Measurements from ENCODE around the gene RHEB. TPM values are rescaled to one million over a fixed set of nuclear protein-coding genes. Genes with fewer than 3 reads are reported as not detected.

RHEB gene
- total RNA-seq, 1 experiment from 2014 or later: 156 TPM

DNA sequence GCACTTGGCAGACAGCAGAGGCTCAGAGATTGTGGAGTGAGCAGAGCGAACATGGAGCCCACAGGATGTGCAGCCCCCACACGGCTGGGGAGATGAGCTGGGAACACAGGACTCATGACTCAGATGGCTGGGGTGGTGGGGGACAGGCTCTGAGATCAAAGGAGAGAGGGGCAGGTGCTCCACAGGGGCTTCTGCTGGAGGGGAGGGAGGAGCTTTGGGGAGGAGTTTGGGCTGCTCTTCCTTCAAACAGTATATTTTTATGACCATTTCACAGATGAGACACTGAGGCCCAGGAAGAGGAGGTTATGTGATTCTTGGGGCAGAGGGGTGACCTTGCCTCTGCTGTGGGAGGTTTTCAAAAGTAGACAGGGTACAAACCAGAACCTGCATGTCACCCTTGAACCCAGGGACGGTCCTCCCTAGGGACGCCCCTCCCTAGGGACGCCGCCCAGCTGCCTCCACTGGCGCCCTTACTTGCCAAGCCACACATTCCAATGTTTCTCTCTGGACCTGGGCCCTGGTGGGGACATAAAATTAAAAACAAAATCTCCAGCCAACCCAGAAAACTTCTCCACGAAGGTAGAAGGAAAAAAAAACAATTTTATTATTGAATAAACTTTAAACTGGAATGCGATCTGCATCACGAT, 78.8 kb downstream of the RHEB start:
- intact Hi-C loops (cut with micrococcal nuclease; ENCODE audit: unreplicated experiment): no loop called here
- no peak for DNase-seq
- H3K36me3 ChIP-seq (ENCODE audit: control insufficient read depth, insufficient read depth, low read length): no peaks in the 10 kb centered on the region
- H3K4me1 ChIP-seq: no peaks in the 10 kb centered on the region
- H3K4me3 Mint-ChIP-seq (ENCODE audit: unreplicated experiment): no peak overlapping the region
- H3K27me3 Mint-ChIP-seq (ENCODE audit: insufficient read depth, unreplicated experiment): no peaks in the 10 kb centered on the region
- no peaks in the 10 kb centered on the region for H3K9me3 ChIP-seq
- no peak overlapping the region for H3K4me3 ChIP-seq (ENCODE audit: low read depth, low read length)
- ChIA-PET CTCF (interaction anchor here (0.5 kb wide), 1 partner anchor 275 kb away, joined by 3 read pairs; no protein-coding TSS in a partner anchor), POLR2A (no interaction called here)
- no peaks in the 10 kb centered on the region for H3K36me3 Mint-ChIP-seq (ENCODE audit: insufficient read depth, unreplicated experiment)
- H3K27ac Mint-ChIP-seq (ENCODE audit: unreplicated experiment): no peak overlapping the region
- H3K9me3 Mint-ChIP-seq (ENCODE audit: unreplicated experiment): no peaks in the 10 kb centered on the region
- no peaks in the 10 kb centered on the region for H3K27me3 ChIP-seq (replicated peaks; ENCODE audit: control insufficient read depth, insufficient read depth, low read length)
- no TSS peak for BruUV-seq (replicated peaks)
- peaks cover 5% of the 10 kb centered on the region for H3K4me1 Mint-ChIP-seq (ENCODE audit: low read depth, unreplicated experiment)
- TF ChIP-seq, protein P1, sequence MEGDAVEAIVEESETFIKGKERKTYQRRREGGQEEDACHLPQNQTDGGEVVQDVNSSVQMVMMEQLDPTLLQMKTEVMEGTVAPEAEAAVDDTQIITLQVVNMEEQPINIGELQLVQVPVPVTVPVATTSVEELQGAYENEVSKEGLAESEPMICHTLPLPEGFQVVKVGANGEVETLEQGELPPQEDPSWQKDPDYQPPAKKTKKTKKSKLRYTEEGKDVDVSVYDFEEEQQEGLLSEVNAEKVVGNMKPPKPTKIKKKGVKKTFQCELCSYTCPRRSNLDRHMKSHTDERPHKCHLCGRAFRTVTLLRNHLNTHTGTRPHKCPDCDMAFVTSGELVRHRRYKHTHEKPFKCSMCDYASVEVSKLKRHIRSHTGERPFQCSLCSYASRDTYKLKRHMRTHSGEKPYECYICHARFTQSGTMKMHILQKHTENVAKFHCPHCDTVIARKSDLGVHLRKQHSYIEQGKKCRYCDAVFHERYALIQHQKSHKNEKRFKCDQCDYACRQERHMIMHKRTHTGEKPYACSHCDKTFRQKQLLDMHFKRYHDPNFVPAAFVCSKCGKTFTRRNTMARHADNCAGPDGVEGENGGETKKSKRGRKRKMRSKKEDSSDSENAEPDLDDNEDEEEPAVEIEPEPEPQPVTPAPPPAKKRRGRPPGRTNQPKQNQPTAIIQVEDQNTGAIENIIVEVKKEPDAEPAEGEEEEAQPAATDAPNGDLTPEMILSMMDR (IDR thresholded peaks at IDR 0.05; ENCODE audit: insufficient read depth in 1 of 2, low read depth in 1 of 2, low read length in 1 of 2, severe bottlenecking in 1 of 2, unreplicated experiment in 1 of 2): no peak

- H3K4me3 ChIP-seq (ENCODE audit: low read depth, low read length): peak within 1 kb of the TSS; percentile 33
Measured at GRCh38 chr7:151439855-151440798, 79.6 kb downstream of the RHEB start, which contains the start of gene CRYGN. CRYGN (minus strand) TSS chr7:151440141; CDS start chr7:151439917, 224 bp downstream.

More at GRCh38 chr7:151439855-151440798, 79.6 kb downstream of the RHEB start, which contains the start of gene CRYGN:
- Mint-ChIP-seq H3K4me3 (ENCODE audit: unreplicated experiment) (peak within 1 kb of the TSS; percentile 60), H3K27me3 (ENCODE audit: insufficient read depth, unreplicated experiment) (no peaks in the 10 kb centered on the region), H3K27ac (ENCODE audit: unreplicated experiment) (no peak within 1 kb of the TSS), H3K4me1 (ENCODE audit: low read depth, unreplicated experiment) (no peaks in the 10 kb centered on the region), H3K36me3 (ENCODE audit: insufficient read depth, unreplicated experiment) (no peaks in the 10 kb centered on the region), H3K9me3 (ENCODE audit: unreplicated experiment) (no peaks in the 10 kb centered on the region)
- Histone ChIP-seq H3K27me3 (replicated peaks; ENCODE audit: control insufficient read depth, insufficient read depth, low read length) (no peaks in the 10 kb centered on the region), H3K4me1 (no peaks in the 10 kb centered on the region), H3K9me3 (no peaks in the 10 kb centered on the region), H3K36me3 (ENCODE audit: control insufficient read depth, insufficient read depth, low read length) (no peaks in the 10 kb centered on the region)
- intact Hi-C loops (cut with micrococcal nuclease; ENCODE audit: unreplicated experiment): no loop called here
- BruUV-seq (replicated peaks): no TSS peak
- TF ChIP-seq, protein P1 (IDR thresholded peaks at IDR 0.05; ENCODE audit: insufficient read depth in 1 of 2, low read depth in 1 of 2, low read length in 1 of 2, severe bottlenecking in 1 of 2, unreplicated experiment in 1 of 2): no peak
- ChIA-PET CTCF (interaction anchor here (0.5 kb wide), 1 partner anchor 274 kb away, joined by 3 read pairs; no protein-coding TSS in a partner anchor), POLR2A (no interaction called here)
- peak; percentile 21 to 32 for DNase-seq

Data from Caco-2 (cell line).